ENCODE data around the gene ADAM8. TPM values are rescaled to one million over a fixed set of nuclear protein-coding genes. Genes with fewer than 3 reads are reported as not detected.

Gene ADAM8
- total and polyA plus RNA-seq, 2 donors (not counting 1 experiment from before 2014, with no cell fraction given), result 116 to 196 TPM

DNA sequence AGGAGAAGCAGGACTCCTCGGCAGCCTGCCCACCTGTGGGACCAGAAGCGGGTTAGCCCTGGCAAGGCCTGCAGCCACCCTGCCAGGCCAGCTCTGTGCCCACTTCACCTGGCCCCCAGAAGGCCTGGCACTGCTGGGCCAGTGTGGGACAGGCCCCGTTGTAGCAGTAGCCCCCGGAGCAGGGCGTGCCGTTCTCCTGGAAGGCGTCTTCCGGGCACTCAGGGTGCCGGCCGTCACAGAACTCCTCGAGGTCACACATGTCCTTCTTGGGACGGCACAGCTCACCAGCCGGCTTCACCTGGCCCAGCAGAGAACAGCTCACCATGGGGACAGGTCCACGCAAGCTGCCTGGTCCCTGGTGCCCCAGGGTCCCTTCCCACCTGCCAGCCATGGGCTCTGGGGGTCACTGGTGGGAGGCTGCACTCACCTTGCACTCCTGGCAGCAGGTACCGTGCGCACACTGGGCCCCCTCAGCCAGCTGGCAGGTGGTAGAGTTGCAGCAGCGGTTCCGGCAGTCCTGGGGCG lies 5.8 kb downstream of the ADAM8 start:
- no peaks in the 10 kb centered on the region for H3K9me3 Mint-ChIP-seq (ENCODE audit: insufficient read depth)
- ChIA-PET CTCF (interaction anchor here (0.7 kb wide), 1 partner anchor 13 kb away, joined by 3 read pairs; no protein-coding TSS in a partner anchor), POLR2A (no interaction called here)
- H3K27ac Mint-ChIP-seq, result no peak overlapping the region
- Histone ChIP-seq H3K4me1 (ENCODE audit: control insufficient read depth in 2 of 2, insufficient read depth in 2 of 2, low read length in 2 of 2) (peaks cover 10 to 26% of the 10 kb centered on the region in 2 donors), H3K27me3 (replicated peaks in 1 of 4; ENCODE audit: control extremely low read depth in 1 of 4, control insufficient read depth in 3 of 4, insufficient read depth in 4 of 4, low read length in 3 of 4) (no peaks in the 10 kb centered on the region), H3K9ac (ENCODE audit: low read length) (no peak overlapping the region), H3K4me3 (ENCODE audit: control extremely low read depth in 1 of 5, extremely low read depth in 1 of 5, insufficient read depth in 1 of 5, low read depth in 2 of 5, low read length in 4 of 5) (no peak overlapping the region), H3K4me2 (replicated peaks; ENCODE audit: low read depth, low read length, poor library complexity, severe bottlenecking) (no peak overlapping the region), H3K27ac (ENCODE audit: low read length in 2 of 2) (no peak overlapping the region), H4K20me1 (ENCODE audit: control insufficient read depth, insufficient read depth, low read length, poor library complexity, severe bottlenecking) (peaks cover 36% of the 10 kb centered on the region), H3K79me2 (ENCODE audit: control insufficient read depth, insufficient read depth, low read length) (peaks cover 6% of the 10 kb centered on the region), H3K9me3 (ENCODE audit: control extremely low read depth in 1 of 3, control insufficient read depth in 2 of 3, insufficient read depth in 1 of 3, low read length in 2 of 3) (no peaks in the 10 kb centered on the region), H2AFZ (ENCODE audit: insufficient read depth, low read depth, low read length, poor library complexity, severe bottlenecking) (no peak overlapping the region), H3K36me3 (replicated peaks in 1 of 2; ENCODE audit: control extremely low read depth in 1 of 2, control insufficient read depth in 1 of 2, extremely low read depth in 1 of 2, insufficient read depth in 2 of 2, low read length in 1 of 2) (peaks cover 0 to 68% of the 10 kb centered on the region in 2 experiments)
- no peak for DNase-seq
- no peak overlapping the region for H3K4me3 Mint-ChIP-seq
- intact Hi-C loops (cut with micrococcal nuclease), result loop anchor here (10.0 kb wide), 1 partner anchor 126 kb away; no protein-coding TSS in a partner anchor
- no peaks in the 10 kb centered on the region for H3K27me3 Mint-ChIP-seq
- over 99% methylated on average over 19 of the region's 19 CpGs for WGBS (ENCODE audit: insufficient coverage)
- ATAC-seq (ENCODE audit: low read depth), result no peak
- TF ChIP-seq, protein P1, sequence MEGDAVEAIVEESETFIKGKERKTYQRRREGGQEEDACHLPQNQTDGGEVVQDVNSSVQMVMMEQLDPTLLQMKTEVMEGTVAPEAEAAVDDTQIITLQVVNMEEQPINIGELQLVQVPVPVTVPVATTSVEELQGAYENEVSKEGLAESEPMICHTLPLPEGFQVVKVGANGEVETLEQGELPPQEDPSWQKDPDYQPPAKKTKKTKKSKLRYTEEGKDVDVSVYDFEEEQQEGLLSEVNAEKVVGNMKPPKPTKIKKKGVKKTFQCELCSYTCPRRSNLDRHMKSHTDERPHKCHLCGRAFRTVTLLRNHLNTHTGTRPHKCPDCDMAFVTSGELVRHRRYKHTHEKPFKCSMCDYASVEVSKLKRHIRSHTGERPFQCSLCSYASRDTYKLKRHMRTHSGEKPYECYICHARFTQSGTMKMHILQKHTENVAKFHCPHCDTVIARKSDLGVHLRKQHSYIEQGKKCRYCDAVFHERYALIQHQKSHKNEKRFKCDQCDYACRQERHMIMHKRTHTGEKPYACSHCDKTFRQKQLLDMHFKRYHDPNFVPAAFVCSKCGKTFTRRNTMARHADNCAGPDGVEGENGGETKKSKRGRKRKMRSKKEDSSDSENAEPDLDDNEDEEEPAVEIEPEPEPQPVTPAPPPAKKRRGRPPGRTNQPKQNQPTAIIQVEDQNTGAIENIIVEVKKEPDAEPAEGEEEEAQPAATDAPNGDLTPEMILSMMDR (IDR thresholded peaks at IDR 0.05), result no peak
- no peak for TF ChIP-seq EZH2 (IDR thresholded peaks at IDR 0.05; ENCODE audit: borderline replicate concordance, insufficient read depth, low read depth, low read length, poor library complexity, severe bottlenecking)
- H3K4me1 Mint-ChIP-seq, result peaks cover 14% of the 10 kb centered on the region

DNA sequence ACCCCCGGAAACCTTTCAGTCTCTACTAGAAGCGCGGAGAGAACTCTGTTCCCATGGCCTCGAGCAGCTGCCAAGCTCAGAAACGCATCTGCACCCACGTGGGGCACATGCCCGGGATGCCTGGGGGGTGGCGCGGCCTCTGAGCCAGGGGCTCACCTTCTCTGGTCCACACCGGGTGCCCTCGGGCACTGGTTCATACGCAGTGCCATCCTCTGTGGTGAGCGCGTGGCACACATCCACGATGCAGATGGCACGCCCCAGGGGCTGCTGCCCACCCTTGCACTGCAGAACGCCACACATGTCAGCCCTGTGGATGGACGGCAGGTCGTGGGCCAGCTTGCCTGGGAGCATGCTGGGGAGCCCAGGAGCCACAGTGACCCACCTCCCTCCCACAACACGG lies 6.5 kb downstream of the ADAM8 start:
- WGBS (ENCODE audit: insufficient coverage), result 85% methylated on average over 20 of the region's 20 CpGs
- peaks cover 15% of the 10 kb centered on the region for H3K4me1 Mint-ChIP-seq
- ChIA-PET POLR2A (no interaction called here), CTCF (no interaction called here)
- H3K4me3 Mint-ChIP-seq, result no peak overlapping the region
- no peak overlapping the region for H3K27ac Mint-ChIP-seq
- no peak for ATAC-seq (ENCODE audit: low read depth)
- H3K4me3 ChIP-seq (ENCODE audit: control extremely low read depth in 1 of 5, extremely low read depth in 1 of 5, insufficient read depth in 1 of 5, low read depth in 2 of 5, low read length in 4 of 5), result no peak overlapping the region
- H3K9ac ChIP-seq (ENCODE audit: low read length), result no peak overlapping the region
- H3K27ac ChIP-seq (ENCODE audit: low read length in 2 of 2), result no peak overlapping the region
- H3K4me1 ChIP-seq (ENCODE audit: control insufficient read depth in 2 of 2, insufficient read depth in 2 of 2, low read length in 2 of 2), result peaks cover 5 to 20% of the 10 kb centered on the region in 2 donors
- no peaks in the 10 kb centered on the region for H3K27me3 Mint-ChIP-seq
- no peak overlapping the region for H2AFZ ChIP-seq (ENCODE audit: insufficient read depth, low read depth, low read length, poor library complexity, severe bottlenecking)
- no peak overlapping the region for H3K4me2 ChIP-seq (replicated peaks; ENCODE audit: low read depth, low read length, poor library complexity, severe bottlenecking)
- DNase-seq, result no peak
- intact Hi-C loops (cut with micrococcal nuclease), result loop anchor here (10.0 kb wide), 1 partner anchor 125 kb away; no protein-coding TSS in a partner anchor
- no peaks in the 10 kb centered on the region for H3K9me3 Mint-ChIP-seq (ENCODE audit: insufficient read depth)
- peaks cover 36% of the 10 kb centered on the region for H4K20me1 ChIP-seq (ENCODE audit: control insufficient read depth, insufficient read depth, low read length, poor library complexity, severe bottlenecking)
- TF ChIP-seq EZH2 (IDR thresholded peaks at IDR 0.05; ENCODE audit: borderline replicate concordance, insufficient read depth, low read depth, low read length, poor library complexity, severe bottlenecking), result no peak
- TF ChIP-seq, protein P1 (IDR thresholded peaks at IDR 0.05), result no peak
- peaks cover 0 to 71% of the 10 kb centered on the region in 2 experiments for H3K36me3 ChIP-seq (replicated peaks in 1 of 2; ENCODE audit: control extremely low read depth in 1 of 2, control insufficient read depth in 1 of 2, extremely low read depth in 1 of 2, insufficient read depth in 2 of 2, low read length in 1 of 2)
- H3K9me3 ChIP-seq (ENCODE audit: control extremely low read depth in 1 of 3, control insufficient read depth in 2 of 3, insufficient read depth in 1 of 3, low read length in 2 of 3), result no peaks in the 10 kb centered on the region
- H3K27me3 ChIP-seq (replicated peaks in 1 of 4; ENCODE audit: control extremely low read depth in 1 of 4, control insufficient read depth in 3 of 4, insufficient read depth in 4 of 4, low read length in 3 of 4), result no peaks in the 10 kb centered on the region
- H3K79me2 ChIP-seq (ENCODE audit: control insufficient read depth, insufficient read depth, low read length), result peaks cover under 1% of the 10 kb centered on the region
